Measurements from ENCODE around the gene SPP2.

SPP2 gene

DNA sequence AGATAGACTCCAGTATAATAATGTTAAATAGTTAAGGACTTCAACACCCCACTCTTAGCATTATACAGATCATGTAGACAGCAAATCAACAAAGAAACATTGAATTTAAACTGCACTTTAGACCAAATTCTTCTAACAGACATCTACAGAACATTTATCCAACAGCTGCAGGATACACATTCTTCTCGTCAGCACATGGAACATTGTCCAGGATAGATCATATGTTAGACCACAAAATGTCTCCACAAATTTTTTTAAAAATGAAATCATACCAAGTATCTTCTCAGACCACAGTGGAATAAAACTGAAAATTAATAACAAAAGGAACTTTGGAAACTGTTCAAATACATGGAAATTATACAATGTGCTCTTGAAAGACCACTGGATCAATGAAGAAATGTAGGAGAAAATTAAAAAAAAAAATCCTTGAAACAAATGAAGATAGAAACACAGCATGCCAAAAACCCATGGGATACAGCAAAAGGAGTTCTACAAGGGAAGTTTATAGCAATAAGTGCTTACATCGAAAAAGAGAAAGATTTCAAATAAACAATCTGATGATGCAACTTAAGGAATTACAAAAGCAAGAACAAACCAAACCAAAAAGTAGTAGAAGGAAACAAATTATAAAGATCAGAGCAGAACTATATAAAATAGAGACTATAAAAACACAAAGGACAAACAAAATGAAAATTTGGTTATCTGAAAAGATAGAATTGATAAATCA is 12.3 kb upstream of the SPP2 start:
- DNase-seq = no peak

DNA sequence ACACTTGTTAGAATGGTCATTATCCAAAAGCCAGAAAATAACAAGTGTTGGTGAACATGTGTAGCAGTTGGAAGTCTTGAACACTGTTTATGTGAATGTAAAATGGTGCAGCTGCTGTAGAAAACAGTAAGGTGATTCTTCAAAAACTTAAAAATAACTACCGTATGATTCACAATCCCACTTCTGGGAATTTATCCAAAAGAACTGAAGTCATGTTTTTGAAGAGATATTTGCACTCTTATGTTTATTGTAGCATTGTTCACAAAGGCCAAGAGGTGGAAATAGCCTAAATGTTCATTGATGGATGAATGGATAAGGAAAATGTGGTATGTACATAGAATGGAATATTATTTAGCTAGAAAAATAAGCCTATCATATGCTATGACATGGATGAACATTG is 6.3 kb upstream of the SPP2 start:
- DNase-seq = no peak

DNA sequence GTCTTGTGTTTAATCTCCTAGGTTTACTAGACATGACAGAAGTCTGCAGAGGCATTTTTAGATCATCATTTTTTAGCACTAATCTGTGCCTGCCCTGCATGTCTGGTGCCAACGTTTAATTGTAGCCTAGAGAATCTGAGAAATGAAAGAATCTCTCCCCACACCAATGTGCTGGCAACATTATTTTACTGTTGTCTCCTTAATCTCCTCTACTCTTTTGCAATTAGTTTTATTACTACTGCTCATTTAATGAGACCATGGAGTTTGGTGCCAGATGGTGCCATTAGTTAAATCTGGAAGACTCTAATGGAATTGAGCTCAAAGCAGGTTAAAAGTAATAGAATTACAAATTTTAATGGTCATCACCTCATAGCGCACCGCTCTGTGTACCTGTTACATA is 4.0 kb upstream of the SPP2 start:
- no peak for DNase-seq

DNA sequence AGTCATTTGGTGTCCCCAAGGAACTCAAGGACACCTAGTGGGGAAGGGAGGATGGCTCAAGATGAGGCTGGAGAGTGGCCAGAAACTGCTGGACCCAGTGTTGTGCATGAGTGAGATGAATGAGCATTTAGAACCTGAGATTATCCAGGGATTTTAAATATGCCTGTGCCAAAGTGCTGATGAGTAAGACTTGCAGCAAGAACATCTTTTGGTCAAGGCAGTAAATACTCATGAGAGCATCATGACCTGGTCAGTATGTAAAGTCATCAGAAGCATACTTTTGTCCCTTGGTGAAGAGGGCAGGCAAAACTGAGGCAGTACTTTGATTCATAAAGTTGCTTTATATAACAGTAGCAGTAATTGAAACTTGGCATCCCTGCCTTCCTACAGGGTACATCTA is 3.1 kb upstream of the SPP2 start:
- DNase-seq = no peak

DNA sequence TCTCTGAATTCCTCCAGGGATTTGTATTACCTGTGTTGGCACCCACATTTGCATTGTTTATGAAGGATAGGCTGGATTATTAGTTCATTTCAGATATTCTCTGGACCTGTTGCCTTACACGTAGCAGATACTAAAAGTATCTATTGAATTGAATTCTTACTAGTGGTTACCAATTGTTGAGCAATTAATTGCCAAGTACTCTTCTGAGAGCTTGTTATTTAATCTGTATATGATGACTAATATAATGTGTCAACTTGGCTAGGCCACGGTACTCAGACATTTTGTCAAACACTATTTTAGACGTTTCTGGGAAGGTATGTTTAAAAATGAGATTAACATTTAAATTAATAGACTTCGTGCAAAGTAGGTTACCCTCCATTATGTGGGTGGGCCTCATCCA is 2.5 kb upstream of the SPP2 start:
- no peak for DNase-seq

DNA sequence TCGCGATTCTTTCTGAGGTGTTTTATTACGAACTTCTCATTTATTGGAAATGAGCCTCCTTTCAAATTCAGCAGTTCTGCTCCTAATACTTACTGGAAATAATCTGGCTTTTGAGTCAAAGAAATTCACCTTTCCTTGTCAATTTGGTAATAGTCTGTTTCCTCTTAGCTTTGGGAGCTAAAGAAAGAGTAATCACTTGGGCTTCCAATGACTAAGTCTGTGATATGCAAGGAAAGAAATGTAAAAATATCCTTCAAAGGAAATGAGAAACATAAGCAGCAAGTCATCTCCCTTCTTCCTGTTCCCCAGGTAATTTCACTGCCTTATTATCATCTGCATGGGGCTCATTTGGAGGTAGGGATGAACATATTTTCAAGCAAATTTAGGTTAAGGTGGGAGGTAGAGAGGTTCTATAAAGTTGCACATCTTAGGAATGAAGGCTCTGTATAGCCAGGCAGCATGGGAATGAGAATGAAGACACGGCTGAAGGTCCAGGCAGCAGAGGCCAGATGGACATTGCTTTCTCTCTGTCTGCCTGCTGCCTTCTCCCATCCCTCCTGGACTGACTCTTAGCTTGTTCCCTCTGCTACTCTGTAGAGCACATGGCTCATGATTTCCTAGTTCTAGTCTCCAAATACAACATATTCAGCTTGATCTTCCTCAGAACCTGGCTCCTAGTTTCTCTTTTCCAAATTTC is 1.0 kb downstream of the SPP2 start:
- DNase-seq = no peak

DNA sequence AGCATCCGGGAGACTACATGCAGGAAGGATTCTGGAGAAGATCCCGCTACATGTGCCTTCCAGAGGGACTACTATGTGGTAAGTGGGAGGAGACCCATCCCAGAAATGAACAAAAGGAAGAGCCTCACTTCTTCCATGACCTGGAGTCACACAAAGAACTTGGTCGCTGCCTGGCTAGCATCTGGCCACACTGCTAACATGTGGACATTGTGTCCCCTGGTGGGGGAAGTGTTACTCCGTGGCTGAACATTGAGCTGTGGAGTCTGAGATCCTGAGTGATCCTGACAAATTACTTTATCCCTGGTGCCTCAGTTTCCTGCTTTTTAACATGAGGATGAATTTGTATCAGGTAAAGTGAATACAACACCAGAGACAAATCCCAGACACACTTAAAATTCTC is 8.4 kb downstream of the SPP2 start:
- no peak for DNase-seq

DNA sequence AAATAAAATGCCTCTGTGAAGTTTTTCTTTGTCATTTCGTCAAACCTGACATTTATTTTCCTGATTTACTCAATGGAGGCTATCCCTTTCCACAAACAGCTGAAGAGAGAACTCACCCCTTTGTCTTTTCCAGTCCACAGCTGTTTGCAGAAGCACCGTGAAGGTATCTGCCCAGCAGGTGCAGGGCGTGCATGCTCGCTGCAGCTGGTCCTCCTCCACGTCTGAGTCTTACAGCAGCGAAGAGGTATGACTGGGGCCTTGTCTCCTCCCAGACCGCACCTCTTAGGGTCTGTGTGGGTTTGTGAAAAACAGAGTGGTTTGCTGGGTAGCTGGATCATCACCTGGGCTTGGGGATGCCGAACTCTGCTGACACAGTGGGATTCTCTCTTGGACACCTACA is 9.7 kb downstream of the SPP2 start:
- no peak for DNase-seq

DNA sequence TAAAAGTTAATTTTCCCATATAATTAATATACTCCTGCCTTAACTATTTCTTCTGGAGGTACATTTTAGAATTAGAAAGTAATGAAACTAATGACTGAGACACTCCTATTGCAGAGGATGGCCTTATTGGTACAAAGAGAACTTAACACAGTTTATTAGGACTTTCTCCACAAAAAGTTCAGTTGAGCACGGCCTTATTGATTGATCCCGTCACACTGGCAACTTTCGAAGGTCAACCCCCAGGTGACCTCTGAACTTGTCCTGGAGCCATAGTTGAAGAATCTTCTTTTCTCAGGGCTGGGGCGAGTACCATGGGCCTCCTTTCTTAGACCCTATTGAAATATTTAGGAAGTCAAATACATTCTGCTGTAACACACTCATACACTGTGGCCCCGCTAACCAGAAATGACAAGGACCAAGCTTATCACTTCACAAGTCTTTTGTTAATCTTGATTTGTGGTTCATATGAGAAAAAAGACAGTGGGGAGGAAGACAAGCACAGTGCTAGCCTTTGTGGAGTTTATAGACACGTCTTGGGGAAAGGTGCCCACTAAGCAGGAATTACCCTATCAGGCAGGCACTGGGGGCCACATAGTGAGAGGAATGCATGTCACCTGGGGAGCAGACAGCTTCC is 11.2 kb downstream of the SPP2 start:
- no peak for DNase-seq

DNA sequence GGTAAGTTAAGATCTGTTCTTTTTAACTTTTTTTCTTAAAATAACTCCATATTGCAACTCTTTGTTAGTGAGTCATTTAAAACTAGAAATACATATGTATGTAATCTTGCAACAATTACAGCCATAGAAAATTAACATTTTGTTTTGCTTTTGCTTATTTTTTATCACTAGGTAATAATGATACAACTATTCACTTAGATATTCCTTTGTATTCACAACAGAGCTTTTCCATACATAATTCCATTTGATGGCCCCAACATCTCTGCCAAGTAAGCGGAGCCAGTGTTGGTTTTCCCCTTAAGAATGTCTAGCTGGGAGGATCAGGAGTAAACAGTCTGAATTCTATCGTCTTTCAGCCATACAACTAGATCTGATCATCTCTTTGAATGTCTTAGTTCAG is 16.1 kb downstream of the SPP2 start:
- DNase-seq = no peak

DNA sequence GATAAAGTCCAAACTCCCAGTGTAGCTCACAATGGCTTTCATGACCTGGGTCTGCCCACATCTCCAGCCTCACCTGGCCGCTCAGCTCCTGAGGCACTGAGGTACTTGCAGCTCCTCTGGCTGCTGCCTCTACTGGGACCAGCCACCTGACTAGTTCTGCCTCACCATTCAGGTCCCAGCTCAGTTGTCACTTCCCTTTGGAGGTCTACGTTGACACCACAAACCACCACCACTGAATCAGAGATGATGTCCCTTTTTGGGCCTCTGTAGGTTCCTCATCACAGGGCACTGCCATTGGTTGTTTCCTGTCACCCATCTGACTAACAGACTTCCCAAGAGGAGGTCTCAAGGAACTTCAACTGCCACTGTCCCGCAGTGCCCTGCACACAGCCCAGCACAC is 21.2 kb downstream of the SPP2 start:
- DNase-seq = no peak

DNA sequence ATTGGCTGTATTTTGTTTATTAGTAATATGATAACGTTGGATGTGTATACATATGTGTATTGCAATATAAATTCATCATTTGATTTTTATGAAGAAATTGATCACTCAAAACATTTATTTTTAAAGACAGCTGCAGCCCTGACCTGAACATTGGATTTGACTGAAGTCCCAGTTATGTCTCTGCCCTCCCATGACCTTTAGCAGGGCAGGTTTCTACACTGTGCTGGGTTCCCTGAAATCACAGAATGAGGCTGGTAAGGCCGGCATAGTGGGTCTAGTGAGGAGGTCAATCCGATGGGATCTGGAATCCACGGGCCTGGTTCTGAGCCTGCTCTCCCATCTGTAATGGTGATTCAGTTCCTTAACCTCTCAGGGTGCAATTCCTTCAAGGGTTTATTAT is 22.0 kb downstream of the SPP2 start:
- DNase-seq = no peak

DNA sequence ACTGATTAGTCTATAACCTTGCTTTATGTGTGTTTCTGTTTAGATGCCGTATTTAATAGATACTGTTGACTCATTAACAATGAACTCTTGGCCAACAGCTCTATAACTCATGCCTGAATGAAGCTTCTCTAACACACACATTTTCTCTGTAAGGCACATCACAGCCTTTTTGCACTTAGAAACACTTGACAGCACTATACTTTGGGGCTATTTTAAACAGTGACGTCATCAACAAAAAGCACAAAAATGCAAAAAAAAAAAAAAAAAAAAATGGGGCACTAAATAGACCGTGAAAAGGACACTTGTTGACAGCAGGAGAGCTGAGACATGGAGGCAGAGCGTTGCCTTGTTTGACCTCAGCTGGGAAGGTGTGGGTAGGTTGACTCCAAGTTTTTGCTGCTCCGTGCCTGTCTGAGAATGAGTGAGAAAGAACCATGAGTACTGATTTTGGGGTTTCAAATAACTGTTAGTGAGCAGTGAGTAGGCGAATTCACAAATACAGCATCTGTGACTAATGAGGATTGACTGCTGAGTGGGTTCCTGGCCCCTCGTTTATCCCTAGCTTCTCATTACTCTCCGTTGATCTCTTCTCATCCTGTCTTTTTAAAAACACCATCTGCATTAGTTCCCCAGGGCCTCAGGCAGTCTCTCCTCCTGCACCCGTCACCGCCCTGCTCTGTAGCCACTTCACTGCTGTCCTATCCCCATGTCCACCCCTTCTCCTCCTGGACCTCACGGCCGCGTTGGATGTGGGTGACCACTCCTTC is 24.4 kb downstream of the SPP2 start:
- DNase-seq = no peak

DNA sequence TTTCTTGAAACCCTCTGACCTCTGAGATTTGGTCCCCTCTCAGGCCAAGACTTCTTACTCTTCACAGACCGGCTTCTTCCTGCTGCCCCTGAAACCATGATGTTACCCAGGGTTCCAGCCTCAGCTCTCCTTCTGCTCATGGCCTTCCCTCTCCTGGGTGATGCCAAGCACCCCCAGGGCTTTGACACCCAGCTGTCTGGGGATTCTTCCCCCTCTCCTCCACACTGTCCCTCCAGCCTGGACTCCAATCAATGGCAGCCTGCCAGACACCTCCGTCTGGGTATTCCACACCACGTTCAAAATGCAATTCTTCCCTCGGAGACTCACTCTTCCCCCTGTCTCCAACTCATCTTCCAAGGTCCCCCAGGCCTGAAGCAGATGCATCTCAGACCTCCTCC is 25.0 kb downstream of the SPP2 start:
- DNase-seq = no peak

DNA sequence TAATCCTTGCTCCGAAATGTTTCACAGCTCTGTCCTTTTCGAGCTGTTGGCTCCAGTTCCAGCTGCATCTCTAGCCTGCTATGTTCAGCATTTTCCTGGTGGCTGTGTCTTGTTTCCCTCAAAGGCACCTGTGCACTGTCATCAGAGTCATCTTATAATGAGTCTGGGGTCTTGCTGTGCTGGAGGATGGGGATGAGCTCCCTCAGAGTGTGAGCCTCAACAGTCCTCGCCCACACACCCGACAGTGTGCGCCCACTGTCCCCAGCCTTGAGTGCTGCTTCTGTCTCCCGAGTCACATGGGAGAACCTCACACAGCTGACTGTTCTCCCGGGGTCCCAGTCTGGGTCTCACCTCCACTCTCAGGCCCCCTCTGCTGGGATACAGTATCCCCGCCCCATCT is 25.4 kb downstream of the SPP2 start:
- no peak for DNase-seq

DNA sequence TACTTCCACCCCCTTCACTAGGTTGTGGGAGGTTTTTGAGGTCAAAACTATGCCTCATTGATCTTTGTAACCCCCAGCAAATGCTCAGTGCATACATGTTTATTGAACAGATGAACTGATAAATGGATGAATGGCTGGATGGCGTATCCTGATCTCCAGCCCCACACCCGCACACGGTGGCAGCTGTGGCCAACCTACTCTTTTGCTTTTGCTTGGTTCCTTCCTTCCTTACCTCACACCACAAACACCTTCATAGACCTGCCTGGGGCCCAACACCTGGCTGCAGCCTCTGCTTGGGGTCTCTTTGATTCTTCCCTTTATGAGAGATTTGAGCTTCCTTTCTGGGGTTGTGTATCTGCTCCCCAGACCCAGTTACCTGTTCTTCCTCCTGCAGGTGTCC is 25.9 kb downstream of the SPP2 start:
- DNase-seq = no peak

DNA sequence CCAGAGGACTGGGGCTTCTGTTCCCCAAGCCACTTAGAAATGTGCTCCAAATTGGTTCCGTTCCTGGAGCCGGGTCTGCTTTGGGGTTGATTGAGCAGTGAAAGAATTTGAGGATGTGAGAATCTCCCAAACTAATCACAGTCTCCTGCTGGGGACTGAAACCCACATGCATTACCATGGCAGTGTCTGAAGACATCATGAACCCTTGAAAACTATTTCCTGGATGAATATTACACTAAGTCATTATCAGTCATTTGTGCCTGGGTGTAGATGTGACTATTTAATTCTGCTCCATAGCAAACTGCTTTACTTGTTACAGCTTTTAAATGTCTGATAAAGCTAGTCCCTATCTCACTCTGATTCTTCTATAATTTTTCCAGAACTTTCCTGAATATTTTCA is 27.6 kb downstream of the SPP2 start:
- DNase-seq = no peak

DNA sequence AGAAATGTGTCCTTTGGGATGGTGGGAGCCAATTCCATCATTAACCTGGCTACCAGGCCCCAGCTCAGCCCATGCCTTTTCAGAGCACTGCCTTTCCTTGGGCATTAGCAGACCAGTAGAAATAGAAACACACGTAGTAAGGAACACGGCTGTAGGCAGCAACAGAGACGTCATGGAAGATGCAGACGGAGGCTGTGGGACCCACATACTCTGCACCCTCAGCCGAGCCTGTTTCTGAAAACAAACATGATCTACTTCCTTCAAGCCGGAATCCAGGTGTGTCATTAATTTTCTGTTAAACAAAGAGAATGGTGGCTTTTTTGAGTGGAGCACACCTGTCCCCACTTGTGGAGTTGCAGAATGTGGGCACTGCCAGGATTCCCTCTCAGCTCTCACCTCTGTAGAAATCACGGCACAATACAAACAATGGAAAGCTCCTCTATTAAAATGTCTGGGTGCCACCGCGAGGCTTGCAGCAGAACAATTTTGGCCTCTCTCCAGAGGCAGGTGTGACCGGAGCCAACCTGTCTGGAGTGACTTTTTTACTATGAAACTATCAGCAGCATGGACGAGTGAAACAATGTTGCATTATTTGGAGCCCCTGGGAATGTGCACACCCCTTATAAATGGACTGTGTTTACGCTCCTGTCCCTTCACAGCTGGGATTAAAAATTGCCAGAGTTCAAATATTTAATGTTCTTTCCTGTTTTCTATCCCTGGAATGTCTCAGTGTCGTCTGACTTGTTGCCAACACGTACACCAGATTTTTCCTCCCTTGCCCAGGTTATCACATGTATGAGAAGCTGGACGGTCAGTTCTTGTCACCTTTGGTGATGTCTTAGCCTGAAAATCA is 31.7 kb downstream of the SPP2 start:
- no peak for DNase-seq

DNA sequence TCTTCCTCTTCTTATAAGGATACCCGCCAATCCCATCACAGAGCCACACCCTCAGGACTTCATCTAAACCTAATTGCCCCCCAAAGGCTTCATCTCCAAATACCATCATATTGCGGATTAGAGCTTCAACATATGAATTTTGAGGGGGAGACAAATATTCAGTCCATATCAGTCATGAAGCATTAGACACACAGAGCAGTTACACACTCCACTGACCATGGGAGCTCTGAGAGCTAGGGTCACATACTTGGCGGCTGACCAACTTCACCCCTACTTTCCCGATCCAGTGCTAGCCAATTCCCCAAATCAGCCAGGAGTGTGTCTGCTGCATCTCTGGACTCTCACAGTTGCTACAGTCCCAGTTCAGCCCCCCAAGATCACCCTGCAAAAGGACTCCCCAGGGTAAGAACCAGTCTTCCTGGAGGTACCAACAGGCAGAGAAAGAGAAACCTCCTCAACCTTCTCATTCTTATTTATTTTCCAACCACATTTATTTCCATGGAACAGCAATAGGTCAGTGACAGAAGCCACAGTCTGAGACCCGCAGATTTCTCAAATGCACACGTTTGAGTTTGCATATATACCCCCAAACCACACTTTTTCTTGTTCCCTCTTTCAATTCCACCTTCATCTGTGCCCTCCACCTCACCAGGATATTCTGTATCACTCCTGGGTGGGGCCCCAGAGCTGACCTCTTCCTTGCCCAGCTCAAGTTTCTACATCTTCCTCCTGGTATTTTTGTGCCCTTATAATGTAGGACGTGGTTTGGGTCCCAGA is 33.3 kb downstream of the SPP2 start:
- no peak for DNase-seq

DNA sequence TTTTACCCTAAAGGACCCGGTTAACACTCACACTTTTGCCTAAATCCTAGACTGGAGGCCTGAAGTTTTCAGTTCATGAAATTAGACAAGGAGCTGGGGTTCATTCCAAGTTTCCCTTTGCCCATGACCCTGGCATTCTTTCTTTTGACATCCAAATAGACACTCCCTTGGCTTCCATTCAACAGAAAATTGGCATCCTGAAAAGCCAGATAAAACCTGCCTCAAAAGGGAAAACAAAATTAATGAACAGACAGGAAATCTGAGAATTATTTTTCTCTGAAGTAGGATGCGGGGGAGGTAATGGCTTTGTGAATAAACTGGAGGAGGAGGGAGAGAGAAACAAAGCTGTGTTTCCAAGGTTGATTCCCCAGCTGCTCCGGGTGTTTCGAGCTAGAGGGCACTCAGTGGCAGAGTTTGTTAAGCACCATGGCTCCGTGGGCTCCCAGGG is 41.0 kb downstream of the SPP2 start:
- no peak for DNase-seq

Measured in amygdala (tissue), 56 donors.